ENCODE results near the gene LUC7L2.
A peak's percentile ranks its signal among the peaks of the same experiment; 100 is the strongest.
"Not testable (repeated sequence)": the region's sequence is repeated elsewhere in the genome, so short reads cannot be mapped to it uniquely, and the experiment has no call there.

The LUC7L2 gene
- total RNA-seq = 57.9 to 90.1 reads per million in 2 donors

- DNase-seq = peak; percentile 98 to 100 (median 99)
Observed at GRCh38 chr7:139359366-139360209, at the start of gene LUC7L2. Gene LUC7L2 (plus strand): TSS chr7:139359894. CDS start chr7:139360262, 368 bp downstream.

- no peak for DNase-seq
Observed at GRCh38 chr7:139317939-139318505, 41.7 kb upstream of the LUC7L2 start.

- DNase-seq = peak in 1 of 5 experiments; percentile 25
Observed at GRCh38 chr7:139321071-139321745, 38.5 kb upstream of the LUC7L2 start.

- not testable (repeated sequence) for DNase-seq
Observed at GRCh38 chr7:139324709-139325108, 35.0 kb upstream of the LUC7L2 start.

GRCh38 chr7:139328375-139328774, 31.3 kb upstream of the LUC7L2 start:
- DNase-seq = no peak

- DNase-seq = no peak
Observed at GRCh38 chr7:139329119-139329518, 30.6 kb upstream of the LUC7L2 start.

GRCh38 chr7:139330333-139331030, 29.2 kb upstream of the LUC7L2 start:
- DNase-seq = peak in 1 of 5 experiments; percentile 60

- DNase-seq = no peak
Observed at GRCh38 chr7:139332697-139333359, 26.9 kb upstream of the LUC7L2 start.

- DNase-seq = not testable (repeated sequence)
Observed at GRCh38 chr7:139333443-139333842, 26.3 kb upstream of the LUC7L2 start.

- DNase-seq = no peak
Observed at GRCh38 chr7:139334399-139335150, 25.1 kb upstream of the LUC7L2 start.

- DNase-seq = no peak
Observed at GRCh38 chr7:139339025-139339424, 20.7 kb upstream of the LUC7L2 start.

- no peak for DNase-seq
Observed at GRCh38 chr7:139339698-139340036, 20.0 kb upstream of the LUC7L2 start.

- peak; percentile 88 to 99 (median 98) for DNase-seq
Observed at GRCh38 chr7:139340037-139340807, 19.5 kb upstream of the LUC7L2 start.

GRCh38 chr7:139340808-139341057, 19.0 kb upstream of the LUC7L2 start:
- peak in 1 of 5 experiments; percentile 69 for DNase-seq

- peak; percentile 45 to 92 (median 79) for DNase-seq
Observed at GRCh38 chr7:139341058-139341775, 18.5 kb upstream of the LUC7L2 start, which contains the start of gene FMC1. Gene FMC1 (plus strand): TSS chr7:139341337. CDS start chr7:139341385, 48 bp downstream.

- no peak for DNase-seq
Observed at GRCh38 chr7:139341776-139342226, 17.9 kb upstream of the LUC7L2 start.

GRCh38 chr7:139345042-139345441, 14.7 kb upstream of the LUC7L2 start:
- DNase-seq = no peak

- no peak for DNase-seq
Observed at GRCh38 chr7:139351027-139351426, 8.7 kb upstream of the LUC7L2 start.

GRCh38 chr7:139354729-139355128, 5.0 kb upstream of the LUC7L2 start:
- no peak for DNase-seq

- no peak for DNase-seq
Observed at GRCh38 chr7:139355320-139355719, 4.4 kb upstream of the LUC7L2 start.

Measured in T-helper 2 cell (primary cell).